Measurements from ENCODE around the gene FGF3.

The FGF3 gene

GRCh38 chr11:69843529-69843921 lies 24.3 kb upstream of the FGF3 start:
- DNase-seq = no peak

GRCh38 chr11:69842746-69843528 lies 23.7 kb upstream of the FGF3 start:
- DNase-seq = no peak

GRCh38 chr11:69841859-69842698 lies 22.9 kb upstream of the FGF3 start:
- DNase-seq = peak; percentile 83

- no peak for DNase-seq
These were observed 22.1 kb upstream of the FGF3 start for GRCh38 chr11:69841170-69841858.

GRCh38 chr11:69840371-69841169 lies 21.4 kb upstream of the FGF3 start:
- DNase-seq = peak; percentile 35

- no peak for DNase-seq
These were observed 20.3 kb upstream of the FGF3 start for GRCh38 chr11:69839516-69839915.

GRCh38 chr11:69837791-69838190 lies 18.6 kb upstream of the FGF3 start:
- DNase-seq = no peak

GRCh38 chr11:69836401-69836800 lies 17.2 kb upstream of the FGF3 start:
- no peak for DNase-seq

- no peak for DNase-seq
These were observed 15.9 kb upstream of the FGF3 start for GRCh38 chr11:69834811-69835800.

GRCh38 chr11:69834251-69834650 lies 15.0 kb upstream of the FGF3 start:
- DNase-seq = no peak

- no peak for DNase-seq
These were observed 13.6 kb upstream of the FGF3 start for GRCh38 chr11:69832561-69833413.

- DNase-seq = no peak
These were observed 12.8 kb upstream of the FGF3 start for GRCh38 chr11:69831985-69832384.

- DNase-seq = no peak
These were observed 10.9 kb upstream of the FGF3 start for GRCh38 chr11:69830086-69830485.

GRCh38 chr11:69828971-69829344 lies 9.7 kb upstream of the FGF3 start:
- DNase-seq = no peak

- no peak for DNase-seq
These were observed 9.2 kb upstream of the FGF3 start for GRCh38 chr11:69828276-69828970.

- no peak for DNase-seq
These were observed 7.6 kb upstream of the FGF3 start for GRCh38 chr11:69826773-69827172.

GRCh38 chr11:69825941-69826340 lies 6.7 kb upstream of the FGF3 start:
- no peak for DNase-seq

- DNase-seq = no peak
These were observed 6.0 kb upstream of the FGF3 start for GRCh38 chr11:69825037-69825834.

Measured in RPMI8226 (cell line).